ENCODE results near the gene LMX1A.

The LMX1A gene

GRCh38 chr1:165365341-165365740 lies 8.8 kb upstream of the LMX1A start:
- no peak for DNase-seq

GRCh38 chr1:165364568-165365133 lies 8.1 kb upstream of the LMX1A start:
- no peak for DNase-seq

GRCh38 chr1:165356876-165357275 lies 361 bp upstream of the LMX1A start:
- DNase-seq: no peak

GRCh38 chr1:165355139-165355976 lies 1.2 kb downstream of the LMX1A start:
- no peak for DNase-seq

GRCh38 chr1:165354739-165355138 lies 1.8 kb downstream of the LMX1A start:
- no peak for DNase-seq

- no peak for DNase-seq
Observed at GRCh38 chr1:165353731-165354671, 2.5 kb downstream of the LMX1A start.

GRCh38 chr1:165352442-165353293 lies 3.8 kb downstream of the LMX1A start:
- no peak for DNase-seq

- DNase-seq: no peak
Observed at GRCh38 chr1:165351863-165352441, 4.6 kb downstream of the LMX1A start.

- no peak for DNase-seq
Observed at GRCh38 chr1:165350840-165351239, 5.7 kb downstream of the LMX1A start.

GRCh38 chr1:165345502-165345901 lies 11.0 kb downstream of the LMX1A start:
- no peak for DNase-seq

- no peak for DNase-seq
Observed at GRCh38 chr1:165344736-165345135, 11.8 kb downstream of the LMX1A start.

GRCh38 chr1:165344198-165344597 lies 12.3 kb downstream of the LMX1A start:
- no peak for DNase-seq

- DNase-seq: no peak
Observed at GRCh38 chr1:165342587-165342986, 13.9 kb downstream of the LMX1A start.

- no peak for DNase-seq
Observed at GRCh38 chr1:165342168-165342567, 14.3 kb downstream of the LMX1A start.

- no peak for DNase-seq
Observed at GRCh38 chr1:165339164-165339563, 17.4 kb downstream of the LMX1A start.

- no peak for DNase-seq
Observed at GRCh38 chr1:165330483-165330882, 26.0 kb downstream of the LMX1A start.

GRCh38 chr1:165329104-165329503 lies 27.4 kb downstream of the LMX1A start:
- DNase-seq: no peak

GRCh38 chr1:165328136-165328535 lies 28.4 kb downstream of the LMX1A start:
- DNase-seq: no peak

- DNase-seq: no peak
Observed at GRCh38 chr1:165327538-165327937, 29.0 kb downstream of the LMX1A start.

- no peak for DNase-seq
Observed at GRCh38 chr1:165325460-165326203, 30.9 kb downstream of the LMX1A start.

GRCh38 chr1:165324050-165324449 lies 32.5 kb downstream of the LMX1A start:
- no peak for DNase-seq

Data from NCI-H187 treated with DMSO at 0.1 percent for 48 hours (cell line).